Common myeloid progenitor, CD34-positive (primary cell): ENCODE results near the gene PANK1.

Source experiments
- CTCF ChIA-PET: fragments of 350-600 bp; sonication (Branson Sonifier 250); formaldehyde crosslinking; loops from one replicate; lab custom pipeline; 2021; ENCODE audit warnings: antibody characterized with exemption; lab: Charles Lee
- POLR2A ChIA-PET: fragments of 350-600 bp; sonication (Branson Sonifier 250); formaldehyde crosslinking; loops from one replicate; lab custom pipeline; 2021; ENCODE audit warnings: antibody characterized with exemption; lab: Charles Lee
- DNase-seq, 3 donors: peaks; one replicate each; pipeline versions ENCODE4 v3.0.0 to v3.0.0-alpha.2; 2013
- H3K27ac ChIP-seq, 2 experiments: 1 replicate in 1 of 2; 2 replicates in 1 of 2; pipeline ENCODE4 v1.7.0; 2013; ENCODE audit warnings: inconsistent platforms in 2 of 2, low read length in 2 of 2, mild to moderate bottlenecking in 2 of 2, low read depth in 1 of 2, moderate library complexity in 1 of 2; ENCODE audit not compliant: severe bottlenecking in 2 of 2, insufficient read depth in 1 of 2, poor library complexity in 1 of 2
- H3K27me3 ChIP-seq, 5 experiments: replicated peaks in 2 of 5; 1 replicate in 3 of 5; 2 replicates in 2 of 5; pipeline versions ENCODE4 v1.6.1 to v1.7.0; 2013; ENCODE audit warnings: low read length in 4 of 5, mild to moderate bottlenecking in 2 of 5, moderate library complexity in 2 of 5, inconsistent platforms in 1 of 5; ENCODE audit not compliant: insufficient read depth in 5 of 5, control insufficient read depth in 4 of 5
- H3K36me3 ChIP-seq, 4 experiments: 1 replicate in 2 of 4; 2 replicates in 2 of 4; pipeline versions ENCODE4 v1.6.1 to v1.7.0; 2013; ENCODE audit warnings: low read length in 3 of 4, control low read depth in 1 of 4, mild to moderate bottlenecking in 1 of 4; ENCODE audit not compliant: control insufficient read depth in 4 of 4, insufficient read depth in 4 of 4
- H3K4me1 ChIP-seq, 4 experiments: 1 replicate in 3 of 4; 2 replicates in 1 of 4; pipeline versions ENCODE4 v1.6.1 to v1.7.1; 2013; ENCODE audit warnings: low read length in 3 of 4, mild to moderate bottlenecking in 3 of 4, control low read depth in 1 of 4, inconsistent platforms in 1 of 4, moderate library complexity in 1 of 4; ENCODE audit not compliant: control insufficient read depth in 4 of 4, insufficient read depth in 4 of 4; ENCODE audit errors: control extremely low read depth in 1 of 4
- H3K4me3 ChIP-seq, 7 experiments: 1 replicate in 4 of 7; 2 replicates in 3 of 7; pipeline versions ENCODE4 v1.5.1 to v1.7.0; 2013; ENCODE audit warnings: mild to moderate bottlenecking in 7 of 7, low read length in 6 of 7, moderate library complexity in 6 of 7, inconsistent platforms in 2 of 7, low read depth in 2 of 7, control low read depth in 1 of 7; ENCODE audit not compliant: insufficient read depth in 4 of 7, control insufficient read depth in 1 of 7; ENCODE audit errors: extremely low read depth in 1 of 7
- H3K9me3 ChIP-seq, 5 experiments: 1 replicate in 4 of 5; 2 replicates in 1 of 5; pipeline versions ENCODE4 v1.6.1 to v1.7.1; 2013; ENCODE audit warnings: low read length in 4 of 5, mild to moderate bottlenecking in 2 of 5, inconsistent platforms in 1 of 5, low read depth in 1 of 5, moderate library complexity in 1 of 5; ENCODE audit not compliant: control insufficient read depth in 4 of 5, insufficient read depth in 2 of 5; ENCODE audit errors: control extremely low read depth in 1 of 5
- WGBS: methylation state at CpG from one replicate; pipeline ENCODE4 v1.1.5; 2013; ENCODE audit not compliant: insufficient coverage; 5-methylcytosine and 5-hydroxymethylcytosine counted together

Gene PANK1

GRCh38 chr10:89613582-89613981 is 31.5 kb downstream of the PANK1 start:
- no peaks in the 10 kb centered on the region for H3K9me3 ChIP-seq
- no peak overlapping the region for H3K4me3 ChIP-seq
- peaks cover 0 to 17% (median 5%) of the 10 kb centered on the region in 4 experiments for H3K36me3 ChIP-seq
- H3K4me1 ChIP-seq, result peaks cover 0 to 24% (median 6%) of the 10 kb centered on the region in 4 experiments
- H3K27ac ChIP-seq, result no peak overlapping the region
- ChIA-PET CTCF (interaction anchor here (0.6 to 1.7 kb wide), 2 partner anchors 16 to 56 kb away, joined by 3 to 4 read pairs; no protein-coding TSS in a partner anchor), POLR2A (no interaction called here)
- 100% methylated on average over 2 of the region's 3 CpGs for WGBS
- DNase-seq, result no peak
- no peaks in the 10 kb centered on the region for H3K27me3 ChIP-seq

GRCh38 chr10:89611282-89611681 is 33.8 kb downstream of the PANK1 start:
- DNase-seq, result no peak
- CTCF ChIA-PET, result no interaction called here
- H3K9me3 ChIP-seq, result no peaks in the 10 kb centered on the region
- peaks cover 0 to 21% (median 5%) of the 10 kb centered on the region in 4 experiments for H3K36me3 ChIP-seq
- WGBS, result 100% methylated on average over 1 of the region's 4 CpGs
- H3K27ac ChIP-seq, result no peak overlapping the region
- no peaks in the 10 kb centered on the region for H3K27me3 ChIP-seq
- no peak overlapping the region for H3K4me3 ChIP-seq
- peaks cover 0 to 10% (median 3%) of the 10 kb centered on the region in 4 experiments for H3K4me1 ChIP-seq
- POLR2A ChIA-PET, result no interaction called here

GRCh38 chr10:89609833-89610346 is 35.2 kb downstream of the PANK1 start:
- ChIA-PET CTCF (interaction anchor here (1.1 kb wide), 1 partner anchor 34 kb away, joined by 3 read pairs; no protein-coding TSS in a partner anchor), POLR2A (no interaction called here)
- peaks cover 0 to 23% (median 5%) of the 10 kb centered on the region in 4 experiments for H3K36me3 ChIP-seq
- H3K27me3 ChIP-seq, result no peaks in the 10 kb centered on the region
- H3K9me3 ChIP-seq, result no peaks in the 10 kb centered on the region
- H3K4me1 ChIP-seq, result no peaks in the 10 kb centered on the region
- H3K4me3 ChIP-seq, result no peak overlapping the region
- DNase-seq, result peak; percentile 22 to 35 (median 33)
- H3K27ac ChIP-seq, result no peak overlapping the region
- WGBS, result 50% methylated on average over 2 of the region's 2 CpGs

- 82% methylated on average over 2 of the region's 5 CpGs for WGBS
- CTCF ChIA-PET, result interaction anchor here (1.0 kb wide), 2 partner anchors 21 to 31 kb away, joined by 3 read pairs; no protein-coding TSS in a partner anchor
Observed at GRCh38 chr10:89604200-89604599, 40.8 kb downstream of the PANK1 start.

GRCh38 chr10:89602919-89603318 is 42.1 kb downstream of the PANK1 start:
- DNase-seq, result no peak
- ChIA-PET CTCF (interaction anchor here (1.0 to 1.4 kb wide), 2 partner anchors 13 to 23 kb away, joined by 3 to 4 read pairs; no protein-coding TSS in a partner anchor), POLR2A (no interaction called here)
- Histone ChIP-seq H3K4me1 (no peaks in the 10 kb centered on the region), H3K27ac (no peak overlapping the region), H3K27me3 (no peaks in the 10 kb centered on the region), H3K36me3 (peaks cover 0 to 20% (median 6%) of the 10 kb centered on the region in 4 experiments), H3K4me3 (no peak overlapping the region), H3K9me3 (no peaks in the 10 kb centered on the region)
- no CpG with 5 or more reads among the region's 2 CpGs for WGBS

More at GRCh38 chr10:89604200-89604599, 40.8 kb downstream of the PANK1 start:
- Histone ChIP-seq H3K9me3 (no peaks in the 10 kb centered on the region), H3K36me3 (peaks cover 0 to 11% (median under 1%) of the 10 kb centered on the region in 4 experiments), H3K27me3 (no peaks in the 10 kb centered on the region), H3K4me1 (no peaks in the 10 kb centered on the region), H3K27ac (no peak overlapping the region), H3K4me3 (no peak overlapping the region)
- POLR2A ChIA-PET, result no interaction called here
- DNase-seq, result no peak

- no CpG with 5 or more reads among the region's 2 CpGs for WGBS
- ChIA-PET POLR2A (no interaction called here), CTCF (no interaction called here)
- DNase-seq, result no peak
- Histone ChIP-seq H3K36me3 (peaks cover 0 to 17% (median 6%) of the 10 kb centered on the region in 4 experiments), H3K27me3 (no peaks in the 10 kb centered on the region), H3K27ac (no peak overlapping the region), H3K4me1 (no peaks in the 10 kb centered on the region), H3K4me3 (no peak overlapping the region), H3K9me3 (no peaks in the 10 kb centered on the region)
Observed at GRCh38 chr10:89601728-89602361, 43.2 kb downstream of the PANK1 start.

- H3K27me3 ChIP-seq, result no peaks in the 10 kb centered on the region
- CTCF ChIA-PET, result interaction anchor here (0.8 kb wide), 1 partner anchor 35 kb away, joined by 3 read pairs; no protein-coding TSS in a partner anchor
- 100% methylated on average over 3 of the region's 3 CpGs for WGBS
- no peaks in the 10 kb centered on the region for H3K4me1 ChIP-seq
- no peaks in the 10 kb centered on the region for H3K9me3 ChIP-seq
- H3K4me3 ChIP-seq, result no peak overlapping the region
- no peak overlapping the region for H3K27ac ChIP-seq
- DNase-seq, result no peak
- POLR2A ChIA-PET, result no interaction called here
- peaks cover 0 to 16% (median 6%) of the 10 kb centered on the region in 4 experiments for H3K36me3 ChIP-seq
Observed at GRCh38 chr10:89600041-89600440, 45.0 kb downstream of the PANK1 start.
